MM.1S (cell line): ENCODE data around the gene CHMP1A.

Source experiments
- DNase-seq: peaks from one replicate; pipeline ENCODE4 v3.0.0-alpha.2; 2015
- H2AFZ ChIP-seq: fragments of 300-600 bp; sonication (generic); 2 replicates; pipeline ENCODE4 v1.6.0; 2016; ENCODE audit warnings: antibody characterized with exemption, low read length
- H3F3A ChIP-seq: fragments of 300-600 bp; sonication (generic); 2 replicates; pipeline ENCODE4 v1.6.1; 2016; ENCODE audit warnings: mild to moderate bottlenecking, antibody characterized with exemption, low read length, moderate library complexity, mixed read lengths; ENCODE audit not compliant: insufficient read depth
- H3K27ac ChIP-seq: fragments of 300-600 bp; sonication (generic); 2 replicates; pipeline ENCODE4 v1.5.1; 2016; ENCODE audit warnings: mild to moderate bottlenecking, low read length
- H3K27me3 ChIP-seq: fragments of 300-600 bp; sonication (generic); replicated peaks from 2 replicates; pipeline ENCODE4 v1.6.0; 2016; ENCODE audit warnings: low read length; ENCODE audit not compliant: insufficient read depth
- H3K36me3 ChIP-seq: fragments of 300-600 bp; sonication (generic); replicated peaks from 2 replicates; pipeline ENCODE4 v1.6.1; 2016; ENCODE audit warnings: mild to moderate bottlenecking, low read length, mixed read lengths; ENCODE audit not compliant: insufficient read depth
- H3K4me1 ChIP-seq: fragments of 300-600 bp; sonication (generic); 2 replicates; pipeline ENCODE4 v1.6.1; 2016; ENCODE audit warnings: low read length, mixed read lengths
- H3K4me2 ChIP-seq: fragments of 300-600 bp; sonication (generic); 2 replicates; pipeline ENCODE4 v1.6.0; 2016; ENCODE audit warnings: low read depth, low read length
- H3K4me3 ChIP-seq: fragments of 300-600 bp; sonication (generic); 2 replicates; pipeline ENCODE4 v1.5.1; 2016; ENCODE audit warnings: low read length, mixed read lengths
- H3K79me2 ChIP-seq: fragments of 300-600 bp; sonication (generic); 2 replicates; pipeline ENCODE4 v1.6.1; 2016; ENCODE audit warnings: mixed run types, low read length, mixed read lengths
- H3K9ac ChIP-seq: fragments of 300-600 bp; sonication (generic); 2 replicates; pipeline ENCODE4 v1.6.1; 2016; ENCODE audit warnings: low read length, mixed read lengths
- H3K9me2 ChIP-seq: fragments of 300-600 bp; sonication (generic); replicated peaks from 2 replicates; pipeline ENCODE4 v1.6.1; 2016; ENCODE audit warnings: mild to moderate bottlenecking, low read length, mixed read lengths; ENCODE audit not compliant: insufficient read depth
- H3K9me3 ChIP-seq: fragments of 300-600 bp; sonication (generic); replicated peaks from 2 replicates; pipeline ENCODE4 v1.6.1; 2016; ENCODE audit warnings: mild to moderate bottlenecking, low read length, mixed read lengths; ENCODE audit not compliant: insufficient read depth
- H4K20me1 ChIP-seq: fragments of 300-600 bp; sonication (generic); 2 replicates; pipeline ENCODE4 v1.6.1; 2016; ENCODE audit warnings: mild to moderate bottlenecking, low read length, moderate library complexity, mixed read lengths; ENCODE audit not compliant: insufficient read depth
- EZH2 ChIP-seq: fragments of 300-600 bp; sonication (generic); optimal IDR thresholded peaks from 2 replicates; pipeline ENCODE3; 2017; ENCODE audit warnings: low read depth, mild to moderate bottlenecking, antibody characterized with exemption, low read length, mixed read lengths
- EZH2phosphoT487 ChIP-seq: fragments of 300-600 bp; sonication (generic); IDR thresholded peaks from 2 replicates; pipeline ENCODE4 v1.6.1; 2018; ENCODE audit warnings: antibody characterized with exemption, low read length
- TF ChIP-seq, protein P1 (sequence below): fragments of 300-600 bp; sonication (generic); IDR thresholded peaks from 2 replicates; pipeline ENCODE4 v1.5.1; 2016; ENCODE audit warnings: antibody characterized with exemption, low read length, mixed read lengths

CHMP1A gene

DNA sequence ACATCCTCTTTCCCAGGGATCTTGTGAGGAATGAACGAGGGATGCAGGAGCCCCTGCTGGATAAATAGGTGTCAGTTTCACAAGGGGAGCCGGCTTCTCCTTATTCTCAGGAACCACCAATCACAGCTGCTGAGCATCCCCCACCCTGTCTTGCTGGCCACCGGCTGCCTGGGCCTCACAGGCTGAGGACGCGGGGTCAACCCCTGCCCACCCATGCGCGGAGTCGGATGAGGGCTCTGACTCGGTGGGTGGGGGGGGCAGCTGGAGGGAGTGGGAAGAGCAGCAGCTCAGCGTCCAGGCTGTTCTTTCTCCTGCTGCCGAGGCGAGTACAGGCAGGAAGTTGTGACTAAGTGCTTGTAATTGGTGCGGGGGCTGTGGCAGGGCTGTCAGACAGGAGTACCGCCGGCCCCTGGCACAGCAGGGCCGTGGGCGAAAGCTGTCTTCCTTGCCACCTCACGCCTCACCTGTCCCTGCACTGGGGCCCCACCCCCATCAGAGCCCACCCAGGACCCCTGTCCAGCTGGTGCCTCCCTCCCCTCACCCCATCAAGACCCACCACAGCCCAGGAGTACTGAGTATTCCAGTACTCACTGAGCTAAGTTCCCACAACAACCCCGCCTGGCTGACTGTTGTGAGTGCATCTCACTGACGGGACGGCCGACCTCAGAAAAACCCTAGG is 55.1 kb downstream of the CHMP1A start:
- TF ChIP-seq EZH2 (no peak), EZH2phosphoT487 (no peak)
- TF ChIP-seq, protein P1, sequence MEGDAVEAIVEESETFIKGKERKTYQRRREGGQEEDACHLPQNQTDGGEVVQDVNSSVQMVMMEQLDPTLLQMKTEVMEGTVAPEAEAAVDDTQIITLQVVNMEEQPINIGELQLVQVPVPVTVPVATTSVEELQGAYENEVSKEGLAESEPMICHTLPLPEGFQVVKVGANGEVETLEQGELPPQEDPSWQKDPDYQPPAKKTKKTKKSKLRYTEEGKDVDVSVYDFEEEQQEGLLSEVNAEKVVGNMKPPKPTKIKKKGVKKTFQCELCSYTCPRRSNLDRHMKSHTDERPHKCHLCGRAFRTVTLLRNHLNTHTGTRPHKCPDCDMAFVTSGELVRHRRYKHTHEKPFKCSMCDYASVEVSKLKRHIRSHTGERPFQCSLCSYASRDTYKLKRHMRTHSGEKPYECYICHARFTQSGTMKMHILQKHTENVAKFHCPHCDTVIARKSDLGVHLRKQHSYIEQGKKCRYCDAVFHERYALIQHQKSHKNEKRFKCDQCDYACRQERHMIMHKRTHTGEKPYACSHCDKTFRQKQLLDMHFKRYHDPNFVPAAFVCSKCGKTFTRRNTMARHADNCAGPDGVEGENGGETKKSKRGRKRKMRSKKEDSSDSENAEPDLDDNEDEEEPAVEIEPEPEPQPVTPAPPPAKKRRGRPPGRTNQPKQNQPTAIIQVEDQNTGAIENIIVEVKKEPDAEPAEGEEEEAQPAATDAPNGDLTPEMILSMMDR = no peak
- Histone ChIP-seq H3K4me1 (no peaks in the 10 kb centered on the region), H3K27me3 (no peaks in the 10 kb centered on the region), H3K27ac (no peak overlapping the region), H3K9ac (no peak overlapping the region), H4K20me1 (no peaks in the 10 kb centered on the region), H3F3A (no peaks in the 10 kb centered on the region), H3K36me3 (no peaks in the 10 kb centered on the region), H3K9me2 (no peaks in the 10 kb centered on the region), H3K4me3 (no peak overlapping the region), H3K79me2 (no peaks in the 10 kb centered on the region), H3K9me3 (no peaks in the 10 kb centered on the region), H3K4me2 (no peak overlapping the region), H2AFZ (no peak overlapping the region)
- DNase-seq = no peak

DNA sequence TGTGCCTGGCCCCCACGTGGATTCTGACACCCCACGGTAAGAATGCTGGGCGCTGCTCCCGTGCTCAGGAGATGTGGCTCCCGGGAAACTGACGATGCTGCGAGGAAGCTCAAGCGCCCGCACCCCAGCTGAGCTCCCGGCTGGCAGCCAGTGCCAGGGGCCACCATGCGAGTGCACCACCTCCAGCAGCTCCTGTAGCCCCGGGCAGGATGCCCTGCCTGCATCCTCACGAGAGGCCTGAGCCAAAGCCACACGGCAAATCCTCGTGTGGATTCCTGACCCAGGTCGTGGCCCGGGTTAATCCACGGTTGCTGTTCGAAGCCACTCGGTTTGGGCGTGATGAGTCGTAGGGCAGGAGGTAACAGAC is 55.6 kb downstream of the CHMP1A start:
- H3K27ac ChIP-seq = no peak overlapping the region
- no peak overlapping the region for H3K4me2 ChIP-seq
- no peaks in the 10 kb centered on the region for H3K79me2 ChIP-seq
- no peak overlapping the region for H2AFZ ChIP-seq
- no peaks in the 10 kb centered on the region for H3K9me3 ChIP-seq
- TF ChIP-seq EZH2phosphoT487 (no peak), EZH2 (no peak)
- TF ChIP-seq, protein P1 = no peak
- no peaks in the 10 kb centered on the region for H3K9me2 ChIP-seq
- H3K36me3 ChIP-seq = no peaks in the 10 kb centered on the region
- no peak overlapping the region for H3K4me3 ChIP-seq
- no peaks in the 10 kb centered on the region for H3K4me1 ChIP-seq
- no peak for DNase-seq
- H4K20me1 ChIP-seq = no peaks in the 10 kb centered on the region
- no peaks in the 10 kb centered on the region for H3F3A ChIP-seq
- no peaks in the 10 kb centered on the region for H3K27me3 ChIP-seq
- H3K9ac ChIP-seq = no peak overlapping the region

DNA sequence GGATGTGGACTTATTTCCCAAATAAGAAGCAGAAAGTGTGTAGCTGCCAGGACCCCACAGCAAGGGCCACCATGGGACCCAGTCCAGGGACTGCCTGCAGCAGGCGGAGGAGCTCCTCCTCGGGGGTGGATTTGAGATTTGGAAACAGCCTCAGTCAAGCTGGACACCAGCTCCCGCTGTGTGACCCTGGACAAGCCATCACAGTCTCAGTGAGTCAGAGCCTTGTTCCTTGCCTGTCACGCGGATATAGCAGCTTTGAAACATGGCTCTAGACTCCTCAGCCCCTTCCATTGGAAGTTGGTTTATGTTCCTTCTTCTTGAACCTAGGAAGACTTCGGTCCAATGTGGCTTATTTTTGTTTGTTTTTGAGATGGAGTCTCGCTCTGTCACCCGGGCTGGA is 56.6 kb downstream of the CHMP1A start:
- no peaks in the 10 kb centered on the region for H3K36me3 ChIP-seq
- H4K20me1 ChIP-seq = no peaks in the 10 kb centered on the region
- H3K4me2 ChIP-seq = no peak overlapping the region
- no peak for TF ChIP-seq EZH2phosphoT487
- TF ChIP-seq, protein P1 = no peak
- no peak for TF ChIP-seq EZH2
- DNase-seq = no peak
- no peaks in the 10 kb centered on the region for H3K79me2 ChIP-seq
- no peaks in the 10 kb centered on the region for H3K9me2 ChIP-seq
- no peaks in the 10 kb centered on the region for H3F3A ChIP-seq
- H3K27me3 ChIP-seq = no peaks in the 10 kb centered on the region
- H3K4me1 ChIP-seq = no peaks in the 10 kb centered on the region
- no peak overlapping the region for H3K9ac ChIP-seq
- no peaks in the 10 kb centered on the region for H3K9me3 ChIP-seq
- no peak overlapping the region for H3K4me3 ChIP-seq
- no peak overlapping the region for H3K27ac ChIP-seq
- H2AFZ ChIP-seq = no peak overlapping the region
